Activated CD8-positive, alpha-beta memory T cell treated with anti-CD3 and anti-CD28 coated beads, Interleukin-2, amount 10 ng/mL, durations not matched to agents 7 days and 5 days (primary cell): Measurements from ENCODE around the gene TMTC1. TPM values are rescaled to one million over a fixed set of nuclear protein-coding genes. Genes with fewer than 3 reads are reported as not detected.
"Not testable (repeated sequence)": the region's sequence is repeated elsewhere in the genome, so short reads cannot be mapped to it uniquely, and the experiment has no call there.

Experiments used
- ATAC-seq: fragments of 150-1000 bp; cut with Tn5 transposase; one replicate; pipeline ENCODE4 v1.10.0; 2021; ENCODE audit warnings: moderate library complexity
- CTCF ChIA-PET: fragments of 350-600 bp; sonication (Branson Sonifier 250); formaldehyde crosslinking; loops from one replicate; lab custom pipeline; 2021; ENCODE audit warnings: antibody characterized with exemption; lab: Charles Lee
- DNase-seq: peaks from one replicate; pipeline ENCODE4 v3.0.0-alpha.2; 2020
- H3K27ac Mint-ChIP-seq: one replicate; pipeline ENCODE4 v1.8.0; 2021; ENCODE audit warnings: mild to moderate bottlenecking, mixed read lengths
- H3K27me3 Mint-ChIP-seq: one replicate; pipeline ENCODE4 v1.8.0; 2021; ENCODE audit warnings: mixed read lengths
- H3K36me3 Mint-ChIP-seq: one replicate; pipeline ENCODE4 v1.8.0; 2021; ENCODE audit warnings: mild to moderate bottlenecking, mixed read lengths
- H3K4me1 Mint-ChIP-seq: one replicate; pipeline ENCODE4 v1.8.0; 2021; ENCODE audit warnings: mixed read lengths
- H3K4me3 Mint-ChIP-seq: one replicate; pipeline ENCODE4 v1.8.0; 2021; ENCODE audit warnings: mild to moderate bottlenecking, moderate library complexity, mixed read lengths
- H3K9me3 Mint-ChIP-seq: one replicate; pipeline ENCODE4 v1.8.0; 2022; ENCODE audit warnings: low read depth, mixed read lengths
- total RNA-seq, 2 experiments: library from RNA; stranded (reverse); gene quantifications; one replicate each; pipeline ENCODE4 v1.2.3, GENCODE V29; 2021

TMTC1 gene
- total RNA-seq, 2 experiments from 2014 or later, result 0.07 to 0.09 TPM

DNA sequence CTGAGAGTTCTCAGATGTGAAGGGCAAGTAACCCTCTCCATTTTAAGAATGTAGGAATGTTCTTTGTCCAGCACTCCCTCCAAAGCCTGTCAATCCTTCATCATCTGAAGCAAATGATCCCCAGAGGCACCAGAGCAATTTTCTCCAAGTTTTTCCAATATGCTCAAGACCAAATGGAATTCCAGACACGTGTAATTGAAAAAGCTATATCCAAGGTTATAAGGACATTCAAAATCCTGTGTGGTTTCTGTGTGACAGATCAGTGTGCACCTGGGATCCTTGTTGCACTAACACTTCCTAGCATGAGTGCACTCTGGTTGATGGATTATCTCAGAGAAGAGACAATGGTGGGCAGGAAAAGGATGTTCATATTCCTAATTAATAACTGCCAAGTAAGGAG, 220.7 kb downstream of the TMTC1 start:
- Mint-ChIP-seq H3K27ac (no peak overlapping the region), H3K4me1 (peaks cover 8% of the 10 kb centered on the region), H3K27me3 (peaks cover 14% of the 10 kb centered on the region), H3K4me3 (no peak overlapping the region), H3K9me3 (no peaks in the 10 kb centered on the region), H3K36me3 (no peaks in the 10 kb centered on the region)
- ATAC-seq (no peak), DNase-seq (no peak)
- CTCF ChIA-PET, result interaction anchor here (1.4 kb wide), 1 partner anchor 10 kb away, joined by 3 read pairs; no protein-coding TSS in a partner anchor

DNA sequence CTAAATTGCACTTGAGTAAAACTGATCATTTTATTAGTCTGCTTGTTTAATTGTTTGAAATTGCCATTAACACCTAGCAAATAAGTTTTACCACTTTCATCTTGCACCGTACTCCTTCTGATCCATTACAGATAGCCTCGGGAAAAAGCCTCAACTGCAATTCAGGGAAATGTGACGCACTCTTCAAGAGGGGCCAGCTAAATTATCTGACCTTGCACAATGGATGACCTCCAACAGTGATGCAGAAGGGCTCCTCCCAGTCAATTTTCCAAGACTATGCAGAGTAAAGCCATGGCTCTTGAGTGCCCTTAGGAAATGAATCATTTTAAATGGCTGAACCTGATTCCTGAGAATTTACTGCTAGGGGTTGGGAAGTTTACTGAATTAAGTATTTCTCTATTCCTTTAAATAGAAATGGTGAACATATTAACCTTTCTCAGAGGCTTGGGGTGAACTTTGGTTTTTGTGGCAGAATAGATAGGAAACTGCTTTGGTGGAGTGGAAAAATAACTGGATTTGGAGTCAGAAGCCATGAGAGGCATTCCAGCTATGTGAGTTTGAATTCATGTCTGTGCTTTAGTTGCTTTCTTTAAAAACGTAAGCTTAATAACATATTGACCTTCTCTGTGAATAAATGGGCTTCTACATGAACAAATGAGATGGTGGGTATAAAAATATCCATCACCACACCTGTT, 221.5 kb downstream of the TMTC1 start:
- CTCF ChIA-PET, result interaction anchor here (1.4 kb wide), 1 partner anchor 9 kb away, joined by 3 read pairs; no protein-coding TSS in a partner anchor
- H3K4me1 Mint-ChIP-seq, result peaks cover 8% of the 10 kb centered on the region
- no peaks in the 10 kb centered on the region for H3K9me3 Mint-ChIP-seq
- ATAC-seq (no peak), DNase-seq (no peak)
- peaks cover 16% of the 10 kb centered on the region for H3K27me3 Mint-ChIP-seq
- H3K27ac Mint-ChIP-seq, result no peak overlapping the region
- H3K4me3 Mint-ChIP-seq, result no peak overlapping the region
- no peaks in the 10 kb centered on the region for H3K36me3 Mint-ChIP-seq

GRCh38 chr12:29561664-29562071, 222.1 kb downstream of the TMTC1 start:
- CTCF ChIA-PET, result no interaction called here
- ATAC-seq, result no peak
- peaks cover 13% of the 10 kb centered on the region for H3K27me3 Mint-ChIP-seq

GRCh38 chr12:29559198-29559597, 224.5 kb downstream of the TMTC1 start:
- no peak overlapping the region for H3K27ac Mint-ChIP-seq
- ATAC-seq (no peak), DNase-seq (no peak)
- no peaks in the 10 kb centered on the region for H3K9me3 Mint-ChIP-seq
- CTCF ChIA-PET, result interaction anchor here (1.0 kb wide), 1 partner anchor 1248 kb away, joined by 4 read pairs; no protein-coding TSS in a partner anchor
- no peaks in the 10 kb centered on the region for H3K36me3 Mint-ChIP-seq
- no peak overlapping the region for H3K4me3 Mint-ChIP-seq
- peaks cover 7% of the 10 kb centered on the region for H3K4me1 Mint-ChIP-seq
- peaks cover 13% of the 10 kb centered on the region for H3K27me3 Mint-ChIP-seq

More at GRCh38 chr12:29561664-29562071, 222.1 kb downstream of the TMTC1 start:
- Mint-ChIP-seq H3K36me3 (no peaks in the 10 kb centered on the region), H3K27ac (no peak overlapping the region), H3K4me3 (no peak overlapping the region), H3K4me1 (peaks cover 8% of the 10 kb centered on the region), H3K9me3 (no peaks in the 10 kb centered on the region)
- no peak for DNase-seq

GRCh38 chr12:29556363-29556762, 227.4 kb downstream of the TMTC1 start:
- Mint-ChIP-seq H3K9me3 (no peaks in the 10 kb centered on the region), H3K4me3 (no peak overlapping the region), H3K27me3 (peaks cover 5% of the 10 kb centered on the region), H3K36me3 (no peaks in the 10 kb centered on the region), H3K4me1 (no peaks in the 10 kb centered on the region), H3K27ac (no peak overlapping the region)
- CTCF ChIA-PET, result no interaction called here
- DNase-seq (no peak), ATAC-seq (no peak)

- H3K36me3 Mint-ChIP-seq, H3K4me1 Mint-ChIP-seq, H3K9me3 Mint-ChIP-seq, H3K27ac Mint-ChIP-seq, CTCF ChIA-PET, DNase-seq, H3K4me3 Mint-ChIP-seq, H3K27me3 Mint-ChIP-seq, ATAC-seq: not testable (repeated sequence)
Measured at GRCh38 chr12:29555451-29555850, 228.3 kb downstream of the TMTC1 start.

DNA sequence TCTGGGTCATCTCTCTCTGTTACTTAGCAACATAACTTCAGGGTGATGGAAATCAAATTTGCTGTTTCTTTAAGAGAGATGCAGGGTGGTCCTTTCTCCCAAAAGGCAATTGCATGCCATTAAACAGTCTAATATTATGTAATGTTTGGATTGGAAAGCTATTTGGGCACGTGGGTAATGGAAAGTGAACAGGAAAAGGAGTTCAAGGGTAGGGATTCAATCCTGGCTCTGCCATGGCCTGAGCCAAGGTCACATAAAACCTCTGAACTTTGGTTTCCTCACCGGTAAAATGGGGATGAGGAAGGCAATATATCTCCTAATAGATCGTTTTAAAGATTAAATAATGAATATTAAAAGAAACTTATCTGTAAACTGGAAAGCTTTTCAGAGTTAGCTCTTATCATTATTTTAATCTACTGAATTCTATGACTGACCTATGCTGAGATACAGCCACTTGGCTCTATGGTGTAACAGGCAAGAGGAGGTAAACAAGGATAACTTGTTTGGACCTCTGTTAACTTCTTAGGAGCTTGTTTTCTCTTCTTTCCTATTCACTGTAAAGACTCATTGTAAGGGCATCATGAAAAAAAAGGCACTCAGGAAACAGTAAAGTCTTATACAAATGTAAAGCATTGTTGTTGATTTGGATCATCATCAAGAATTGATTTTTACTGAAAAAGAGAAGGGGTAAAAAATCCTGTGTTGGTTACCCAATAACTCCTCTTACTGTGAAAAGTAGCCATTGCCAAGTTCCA, 230.6 kb downstream of the TMTC1 start:
- H3K27me3 Mint-ChIP-seq, result peaks cover 2% of the 10 kb centered on the region

GRCh38 chr12:29552324-29552927, 231.3 kb downstream of the TMTC1 start:
- Mint-ChIP-seq H3K4me1 (no peaks in the 10 kb centered on the region), H3K36me3 (no peaks in the 10 kb centered on the region), H3K4me3 (no peak overlapping the region), H3K27ac (no peak overlapping the region), H3K9me3 (no peaks in the 10 kb centered on the region), H3K27me3 (no peaks in the 10 kb centered on the region)
- DNase-seq (peak; percentile 68), ATAC-seq (peak; percentile 63)
- CTCF ChIA-PET, result interaction anchor here (1.0 to 2.7 kb wide), 3 partner anchors 1255 to 1292 kb away, joined by 3 to 9 read pairs (median 5); no protein-coding TSS in a partner anchor

More for the DNA sequence above, 230.6 kb downstream of the TMTC1 start:
- Mint-ChIP-seq H3K4me3 (no peak overlapping the region), H3K36me3 (no peaks in the 10 kb centered on the region), H3K4me1 (no peaks in the 10 kb centered on the region), H3K9me3 (no peaks in the 10 kb centered on the region), H3K27ac (no peak overlapping the region)
- ATAC-seq, result no peak
- DNase-seq, result no peak
- CTCF ChIA-PET, result interaction anchor here (0.7 to 1.0 kb wide), 2 partner anchors 10 to 1254 kb away, joined by 3 read pairs; no protein-coding TSS in a partner anchor

GRCh38 chr12:29551812-29552211, 231.9 kb downstream of the TMTC1 start:
- no peaks in the 10 kb centered on the region for H3K4me1 Mint-ChIP-seq
- H3K27me3 Mint-ChIP-seq, result no peaks in the 10 kb centered on the region
- ATAC-seq, result no peak
- H3K9me3 Mint-ChIP-seq, result no peaks in the 10 kb centered on the region
- no peak overlapping the region for H3K27ac Mint-ChIP-seq
- no peak overlapping the region for H3K4me3 Mint-ChIP-seq
- CTCF ChIA-PET, result interaction anchor here (0.7 to 2.7 kb wide), 3 partner anchors 36 to 1292 kb away, joined by 3 to 9 read pairs (median 5); no protein-coding TSS in a partner anchor
- DNase-seq, result no peak
- H3K36me3 Mint-ChIP-seq, result no peaks in the 10 kb centered on the region

GRCh38 chr12:29547864-29548263, 235.9 kb downstream of the TMTC1 start:
- H3K36me3 Mint-ChIP-seq, result no peaks in the 10 kb centered on the region
- H3K9me3 Mint-ChIP-seq, result no peaks in the 10 kb centered on the region
- DNase-seq (no peak), ATAC-seq (no peak)
- CTCF ChIA-PET, result no interaction called here
- H3K27ac Mint-ChIP-seq, result no peak overlapping the region
- no peaks in the 10 kb centered on the region for H3K27me3 Mint-ChIP-seq
- no peaks in the 10 kb centered on the region for H3K4me1 Mint-ChIP-seq
- no peak overlapping the region for H3K4me3 Mint-ChIP-seq

DNA sequence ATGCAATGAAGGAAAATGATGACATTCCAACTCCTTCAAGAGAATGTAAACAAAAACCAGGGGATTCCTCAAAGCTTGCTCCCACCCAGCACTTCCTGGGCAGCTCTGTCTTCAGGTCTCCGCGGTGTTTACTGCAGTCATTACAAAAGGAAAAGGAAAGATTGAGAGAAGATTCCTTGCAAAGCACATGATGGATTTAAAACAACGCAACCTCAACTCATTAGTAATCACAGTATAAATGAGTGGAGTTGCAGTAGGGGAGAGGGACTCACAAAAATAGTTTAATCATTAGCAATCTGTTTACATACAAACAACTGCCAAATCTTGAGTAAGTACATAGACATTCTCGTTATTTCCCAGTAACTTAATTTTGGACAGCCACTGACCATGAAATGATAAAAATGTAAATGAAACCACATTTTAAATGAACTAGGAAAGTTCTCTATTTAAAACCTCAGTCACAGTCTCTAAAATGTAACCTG, 236.6 kb downstream of the TMTC1 start:
- no peaks in the 10 kb centered on the region for H3K9me3 Mint-ChIP-seq
- H3K27me3 Mint-ChIP-seq, result no peaks in the 10 kb centered on the region
- H3K4me1 Mint-ChIP-seq, result no peaks in the 10 kb centered on the region
- no peak overlapping the region for H3K4me3 Mint-ChIP-seq
- no peaks in the 10 kb centered on the region for H3K36me3 Mint-ChIP-seq
- ATAC-seq (no peak), DNase-seq (no peak)
- CTCF ChIA-PET, result no interaction called here
- H3K27ac Mint-ChIP-seq, result no peak overlapping the region

DNA sequence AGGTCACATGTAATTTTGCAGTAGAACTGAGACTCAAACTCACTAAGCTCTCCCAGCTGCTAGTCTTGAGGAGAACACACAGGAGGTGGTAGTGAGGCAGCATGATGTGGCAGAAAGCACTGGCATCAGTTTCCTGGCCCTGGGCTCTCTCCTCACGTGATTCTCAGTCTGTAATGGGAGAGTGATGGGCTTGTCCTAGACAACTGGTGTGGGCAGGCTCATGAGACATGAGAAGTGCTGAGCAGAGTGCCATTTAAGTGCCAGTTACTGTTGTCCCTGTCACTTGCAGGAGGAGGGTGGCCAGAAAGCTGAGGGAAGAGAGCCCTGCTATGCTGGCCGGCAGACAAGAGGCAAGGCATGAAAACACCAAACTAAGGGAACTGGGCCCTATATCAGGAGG, 237.7 kb downstream of the TMTC1 start:
- CTCF ChIA-PET, result interaction anchor here (0.7 kb wide), 1 partner anchor 331 kb away, joined by 3 read pairs; no protein-coding TSS in a partner anchor
- Mint-ChIP-seq H3K27me3 (no peaks in the 10 kb centered on the region), H3K27ac (no peak overlapping the region), H3K36me3 (no peaks in the 10 kb centered on the region), H3K4me1 (no peaks in the 10 kb centered on the region), H3K9me3 (no peaks in the 10 kb centered on the region), H3K4me3 (no peak overlapping the region)
- DNase-seq (no peak), ATAC-seq (no peak)

DNA sequence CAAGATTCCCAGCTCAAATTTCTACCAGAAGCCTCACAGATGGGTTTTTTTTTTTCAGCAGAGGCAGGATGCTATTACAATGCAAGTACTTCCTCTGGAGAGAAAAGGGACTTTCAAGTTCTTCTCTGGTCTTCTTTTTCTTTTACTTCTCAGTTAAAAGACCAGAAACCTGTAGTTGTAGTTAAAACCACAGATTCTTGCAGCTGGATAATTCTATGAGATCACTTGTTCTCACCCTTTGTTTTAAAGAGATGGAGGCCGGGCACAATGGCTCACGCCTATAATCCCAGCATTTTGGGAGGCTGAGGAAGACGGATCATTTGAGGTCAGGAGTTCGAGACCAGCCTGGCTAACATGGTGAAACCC, 238.7 kb downstream of the TMTC1 start:
- H3K27ac Mint-ChIP-seq, result no peak overlapping the region
- no peaks in the 10 kb centered on the region for H3K4me1 Mint-ChIP-seq
- H3K9me3 Mint-ChIP-seq, result no peaks in the 10 kb centered on the region
- ATAC-seq, result no peak
- CTCF ChIA-PET, result no interaction called here
- no peaks in the 10 kb centered on the region for H3K36me3 Mint-ChIP-seq
- no peak overlapping the region for H3K4me3 Mint-ChIP-seq
- H3K27me3 Mint-ChIP-seq, result no peaks in the 10 kb centered on the region
- DNase-seq, result no peak
